ENCODE results near the gene RPS27A.
"Not testable (repeated sequence)": the region's sequence is repeated elsewhere in the genome, so short reads cannot be mapped to it uniquely, and the experiment has no call there.

RPS27A gene

GRCh38 chr2:55239656-55240222 lies 7.3 kb downstream of the RPS27A start:
- no peak for DNase-seq

GRCh38 chr2:55241582-55241981 lies 9.1 kb downstream of the RPS27A start:
- DNase-seq = not testable (repeated sequence)

- DNase-seq = no peak
These were observed 10.1 kb downstream of the RPS27A start for GRCh38 chr2:55242617-55243016.

GRCh38 chr2:55245411-55245810 lies 12.9 kb downstream of the RPS27A start:
- DNase-seq = no peak

GRCh38 chr2:55247025-55247424 lies 14.5 kb downstream of the RPS27A start:
- no peak for DNase-seq

- no peak for DNase-seq
These were observed 20.3 kb downstream of the RPS27A start for GRCh38 chr2:55252832-55253231.

- not testable (repeated sequence) for DNase-seq
These were observed 27.1 kb downstream of the RPS27A start for GRCh38 chr2:55259586-55259985.

- DNase-seq = no peak
These were observed 35.9 kb downstream of the RPS27A start for GRCh38 chr2:55268288-55268906.

GRCh38 chr2:55268907-55269644 lies 36.6 kb downstream of the RPS27A start, which contains the start of gene MTIF2:
TSS of gene MTIF2 (minus strand) at chr2:55269231. CDS start at chr2:55263858, 5,373 bp downstream.
- DNase-seq = peak; percentile 77

- DNase-seq = no peak
These were observed 37.1 kb downstream of the RPS27A start for GRCh38 chr2:55269645-55269990.

- not testable (repeated sequence) for DNase-seq
These were observed 41.9 kb downstream of the RPS27A start for GRCh38 chr2:55274346-55274745.

GRCh38 chr2:55277310-55277709 lies 44.8 kb downstream of the RPS27A start:
- DNase-seq = no peak

GRCh38 chr2:55279214-55279835 lies 46.8 kb downstream of the RPS27A start:
- DNase-seq = peak; percentile 33

- DNase-seq = not testable (repeated sequence)
These were observed 47.5 kb downstream of the RPS27A start for GRCh38 chr2:55279859-55280424.

GRCh38 chr2:55280851-55281546 lies 48.5 kb downstream of the RPS27A start:
- DNase-seq = not testable (repeated sequence)

GRCh38 chr2:55282110-55282917 lies 49.8 kb downstream of the RPS27A start:
- peak; percentile 64 for DNase-seq

GRCh38 chr2:55283083-55283482 lies 50.6 kb downstream of the RPS27A start:
- no peak for DNase-seq

All from NCI-H187 treated with DMSO at 0.1 percent for 48 hours (cell line).